CD4-positive, alpha-beta T cell treated with Interleukin-12 subunit alpha and Interleukin-12 subunit beta, for 1 hour (primary cell): ENCODE data around the gene EPHB1.

Experiments
- DNase-seq: peaks from one replicate; pipeline ENCODE4 v3.0.0-alpha.2; 2020

The EPHB1 gene

GRCh38 chr3:134916276-134916961, 121.4 kb downstream of the EPHB1 start:
- no peak for DNase-seq

- no peak for DNase-seq
These were observed 122.6 kb downstream of the EPHB1 start for GRCh38 chr3:134917631-134918030.

GRCh38 chr3:134918441-134918840, 123.4 kb downstream of the EPHB1 start:
- no peak for DNase-seq

- DNase-seq = no peak
These were observed 127.0 kb downstream of the EPHB1 start for GRCh38 chr3:134922101-134922500.

- DNase-seq = no peak
These were observed 127.8 kb downstream of the EPHB1 start for GRCh38 chr3:134922866-134923265.

- no peak for DNase-seq
These were observed 128.2 kb downstream of the EPHB1 start for GRCh38 chr3:134923286-134923685.

GRCh38 chr3:134927599-134927998, 132.5 kb downstream of the EPHB1 start:
- no peak for DNase-seq

- no peak for DNase-seq
These were observed 133.3 kb downstream of the EPHB1 start for GRCh38 chr3:134928392-134928791.

- no peak for DNase-seq
These were observed 133.8 kb downstream of the EPHB1 start for GRCh38 chr3:134928819-134929218.

- DNase-seq = no peak
These were observed 134.9 kb downstream of the EPHB1 start for GRCh38 chr3:134929976-134930375.

- no peak for DNase-seq
These were observed 136.2 kb downstream of the EPHB1 start for GRCh38 chr3:134931045-134931785.

- DNase-seq = no peak
These were observed 137.0 kb downstream of the EPHB1 start for GRCh38 chr3:134932035-134932434.

GRCh38 chr3:134933997-134934396, 138.9 kb downstream of the EPHB1 start:
- no peak for DNase-seq

GRCh38 chr3:134934933-134935332, 139.9 kb downstream of the EPHB1 start:
- DNase-seq = no peak

- no peak for DNase-seq
These were observed 142.4 kb downstream of the EPHB1 start for GRCh38 chr3:134937256-134938028.

GRCh38 chr3:134938029-134938525, 143.0 kb downstream of the EPHB1 start:
- no peak for DNase-seq

GRCh38 chr3:134939978-134940377, 144.9 kb downstream of the EPHB1 start:
- no peak for DNase-seq

GRCh38 chr3:134941820-134942219, 146.8 kb downstream of the EPHB1 start:
- no peak for DNase-seq

GRCh38 chr3:134944429-134944828, 149.4 kb downstream of the EPHB1 start:
- DNase-seq = no peak

GRCh38 chr3:134949150-134949549, 154.1 kb downstream of the EPHB1 start:
- DNase-seq = no peak

- no peak for DNase-seq
These were observed 157.3 kb downstream of the EPHB1 start for GRCh38 chr3:134952371-134952770.

- DNase-seq = no peak
These were observed 160.8 kb downstream of the EPHB1 start for GRCh38 chr3:134955874-134956273.

GRCh38 chr3:134956395-134956794, 161.3 kb downstream of the EPHB1 start:
- no peak for DNase-seq

- DNase-seq = no peak
These were observed 161.8 kb downstream of the EPHB1 start for GRCh38 chr3:134956844-134957243.
